Mucosa of stomach (tissue), 1 donor: Measurements from ENCODE around the gene TRIP13.

Experiments
- H3K27me3 ChIP-seq: one replicate; pipeline ENCODE4 v1.7.0; 2013; ENCODE audit warnings: mild to moderate bottlenecking, low read length; ENCODE audit not compliant: control insufficient read depth, insufficient read depth
- H3K36me3 ChIP-seq: one replicate; pipeline ENCODE4 v1.7.0; 2013; ENCODE audit warnings: low read length; ENCODE audit not compliant: control insufficient read depth, insufficient read depth
- H3K4me1 ChIP-seq: one replicate; pipeline ENCODE4 v1.7.0; 2013; ENCODE audit warnings: mild to moderate bottlenecking, low read length; ENCODE audit not compliant: control insufficient read depth, insufficient read depth
- H3K4me3 ChIP-seq: one replicate; pipeline ENCODE4 v1.7.0; 2013; ENCODE audit warnings: low read length
- H3K9ac ChIP-seq: one replicate; pipeline ENCODE4 v1.7.0; 2013; ENCODE audit warnings: mild to moderate bottlenecking, low read length, moderate library complexity
- H3K9me3 ChIP-seq: one replicate; pipeline ENCODE4 v1.7.0; 2013; ENCODE audit warnings: mild to moderate bottlenecking, low read length, moderate library complexity; ENCODE audit not compliant: control insufficient read depth
- donor health status: Pancreatic carcinoma.

The TRIP13 gene

DNA sequence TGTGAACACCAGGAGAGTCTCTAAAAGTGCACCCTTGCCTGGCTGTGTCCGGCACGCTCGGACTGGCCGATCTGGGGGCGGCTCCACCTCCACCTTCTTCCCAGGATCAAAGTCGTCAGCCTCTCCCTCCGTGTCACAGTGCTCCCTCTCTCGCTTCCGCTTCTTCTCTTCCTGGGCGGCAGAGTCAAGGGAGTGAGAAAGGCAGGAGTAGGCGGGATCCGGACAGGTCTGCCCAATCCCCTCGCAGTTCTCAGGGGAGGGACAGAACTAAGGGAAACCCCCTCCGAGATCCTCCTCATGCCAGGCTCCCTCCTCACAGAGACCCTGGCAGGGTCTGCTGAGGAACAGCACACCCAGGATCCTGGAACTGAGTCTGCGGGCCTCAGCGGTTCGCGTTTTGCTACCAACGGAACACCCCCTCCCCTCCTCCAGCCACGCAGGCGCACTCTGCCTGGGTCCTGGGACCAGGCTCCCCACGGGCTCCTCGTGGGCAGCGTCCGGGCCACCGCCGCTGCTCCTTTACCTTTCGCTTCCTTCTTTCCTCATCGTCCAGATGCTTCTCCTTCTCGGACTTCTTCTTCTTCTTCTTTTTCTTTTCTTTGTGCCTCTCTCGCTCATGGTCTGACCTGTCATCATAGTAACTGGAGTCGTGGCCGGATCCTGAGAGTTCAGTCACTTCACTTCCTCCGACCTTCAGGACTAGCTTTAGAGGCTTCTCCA lies 1.4 kb upstream of the TRIP13 start:
- H3K27me3 ChIP-seq, result no peaks in the 10 kb centered on the region
- no peaks in the 10 kb centered on the region for H3K36me3 ChIP-seq
- peak overlapping the region; percentile 66 for H3K4me3 ChIP-seq
- H3K4me1 ChIP-seq, result peaks cover 12% of the 10 kb centered on the region
- H3K9me3 ChIP-seq, result no peaks in the 10 kb centered on the region
- peak overlapping the region; percentile 86 for H3K9ac ChIP-seq

GRCh38 chr5:891837-892393 lies 769 bp upstream of the TRIP13 start:
- Histone ChIP-seq H3K4me1 (peaks cover 12% of the 10 kb centered on the region), H3K9me3 (no peaks in the 10 kb centered on the region), H3K4me3 (peak overlapping the region; percentile 66), H3K36me3 (no peaks in the 10 kb centered on the region), H3K27me3 (no peaks in the 10 kb centered on the region), H3K9ac (peak overlapping the region; percentile 86)

GRCh38 chr5:893137-893506 lies 438 bp downstream of the TRIP13 start:
- H3K27me3 ChIP-seq, result no peaks in the 10 kb centered on the region
- no peak overlapping the region for H3K4me3 ChIP-seq
- no peaks in the 10 kb centered on the region for H3K36me3 ChIP-seq
- no peaks in the 10 kb centered on the region for H3K9me3 ChIP-seq
- no peak overlapping the region for H3K9ac ChIP-seq
- H3K4me1 ChIP-seq, result peaks cover 12% of the 10 kb centered on the region

GRCh38 chr5:893711-894110 lies 1.0 kb downstream of the TRIP13 start:
- Histone ChIP-seq H3K4me1 (peaks cover 12% of the 10 kb centered on the region), H3K36me3 (no peaks in the 10 kb centered on the region), H3K9me3 (no peaks in the 10 kb centered on the region), H3K9ac (no peak overlapping the region), H3K27me3 (no peaks in the 10 kb centered on the region), H3K4me3 (no peak overlapping the region)

DNA sequence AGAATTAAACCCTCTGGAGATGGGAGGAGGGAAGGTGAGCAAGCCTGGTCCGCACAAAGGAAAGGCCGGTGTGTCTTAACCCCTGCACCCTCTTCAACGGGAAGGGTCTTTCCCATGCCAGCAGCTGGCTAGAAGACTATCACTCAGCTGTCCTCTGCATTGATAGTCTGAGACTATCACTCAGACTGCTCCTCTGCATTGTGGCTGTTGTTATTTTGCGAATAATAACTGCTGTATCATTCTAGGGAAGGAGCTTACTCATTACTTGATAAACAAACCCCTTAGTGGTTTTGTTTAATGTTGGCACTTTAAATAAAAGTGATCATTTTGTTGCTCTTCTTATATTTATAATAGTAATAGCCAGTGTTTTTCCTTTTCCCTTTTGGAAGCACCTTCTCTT lies 8.1 kb downstream of the TRIP13 start:
- Histone ChIP-seq H3K36me3 (no peaks in the 10 kb centered on the region), H3K27me3 (no peaks in the 10 kb centered on the region), H3K4me1 (no peaks in the 10 kb centered on the region), H3K9ac (no peak overlapping the region), H3K4me3 (no peak overlapping the region), H3K9me3 (no peaks in the 10 kb centered on the region)

DNA sequence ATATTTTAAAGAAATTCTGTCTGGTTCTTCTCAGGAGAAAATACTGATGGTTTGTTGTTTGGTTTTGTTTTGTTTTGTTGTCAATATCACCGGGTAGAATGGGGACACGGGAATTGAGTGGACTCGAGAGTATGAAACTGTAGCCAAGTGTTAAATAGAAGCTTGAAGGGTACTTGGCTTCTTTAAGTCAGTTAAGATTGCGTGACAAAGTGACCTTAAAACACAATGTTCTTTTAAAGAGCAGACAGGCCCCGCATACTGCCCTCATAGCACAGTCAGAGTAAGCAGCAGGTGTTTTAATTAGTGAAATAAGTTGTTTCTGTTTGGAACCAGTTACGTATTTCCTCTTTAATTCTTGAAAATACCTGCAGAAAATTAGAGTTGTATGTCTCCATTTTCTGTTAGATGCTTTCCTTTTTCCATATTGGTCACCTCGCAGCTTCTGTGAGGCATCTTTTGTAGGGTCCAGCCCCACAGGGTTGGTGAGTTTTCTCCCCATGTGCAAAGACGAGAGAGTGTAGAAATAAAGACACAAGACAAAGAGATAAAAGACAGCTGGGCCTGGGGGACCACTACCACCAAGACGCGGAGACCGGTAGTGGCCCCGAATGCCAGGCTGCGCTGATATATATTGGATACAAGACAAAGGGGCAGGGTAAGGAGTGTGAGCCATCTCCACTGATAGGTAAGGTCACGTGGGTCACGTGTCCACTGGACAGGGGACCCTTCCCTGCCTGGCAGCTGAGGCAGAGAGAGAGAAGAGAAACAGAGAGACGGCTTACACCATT lies 9.6 kb downstream of the TRIP13 start:
- Histone ChIP-seq H3K9me3 (no peaks in the 10 kb centered on the region), H3K4me1 (no peaks in the 10 kb centered on the region), H3K9ac (no peak overlapping the region), H3K27me3 (no peaks in the 10 kb centered on the region), H3K36me3 (no peaks in the 10 kb centered on the region), H3K4me3 (no peak overlapping the region)

DNA sequence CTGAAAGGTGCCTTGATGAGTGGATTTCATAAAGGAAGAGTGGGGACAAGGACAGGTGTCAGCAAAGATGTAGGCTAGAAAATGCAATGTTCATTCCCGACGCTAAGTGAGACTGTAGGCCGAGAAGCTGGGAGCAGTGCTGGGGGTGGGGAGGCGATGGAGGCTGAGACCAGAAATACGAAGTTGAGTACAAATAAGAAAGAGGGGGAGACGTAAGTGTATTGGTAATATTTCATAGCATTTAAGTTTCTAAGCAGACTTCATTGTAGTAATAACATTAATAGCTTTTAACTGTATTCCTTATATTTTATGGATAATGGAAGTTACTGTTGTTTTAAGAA lies 11.0 kb downstream of the TRIP13 start:
- H3K36me3 ChIP-seq, result no peaks in the 10 kb centered on the region
- no peak overlapping the region for H3K4me3 ChIP-seq
- no peaks in the 10 kb centered on the region for H3K27me3 ChIP-seq
- H3K9ac ChIP-seq, result no peak overlapping the region
- H3K9me3 ChIP-seq, result no peaks in the 10 kb centered on the region
- no peaks in the 10 kb centered on the region for H3K4me1 ChIP-seq

GRCh38 chr5:905139-905642 lies 12.5 kb downstream of the TRIP13 start:
- Histone ChIP-seq H3K4me3 (no peak overlapping the region), H3K9me3 (no peaks in the 10 kb centered on the region), H3K36me3 (no peaks in the 10 kb centered on the region), H3K4me1 (no peaks in the 10 kb centered on the region), H3K9ac (no peak overlapping the region), H3K27me3 (no peaks in the 10 kb centered on the region)

DNA sequence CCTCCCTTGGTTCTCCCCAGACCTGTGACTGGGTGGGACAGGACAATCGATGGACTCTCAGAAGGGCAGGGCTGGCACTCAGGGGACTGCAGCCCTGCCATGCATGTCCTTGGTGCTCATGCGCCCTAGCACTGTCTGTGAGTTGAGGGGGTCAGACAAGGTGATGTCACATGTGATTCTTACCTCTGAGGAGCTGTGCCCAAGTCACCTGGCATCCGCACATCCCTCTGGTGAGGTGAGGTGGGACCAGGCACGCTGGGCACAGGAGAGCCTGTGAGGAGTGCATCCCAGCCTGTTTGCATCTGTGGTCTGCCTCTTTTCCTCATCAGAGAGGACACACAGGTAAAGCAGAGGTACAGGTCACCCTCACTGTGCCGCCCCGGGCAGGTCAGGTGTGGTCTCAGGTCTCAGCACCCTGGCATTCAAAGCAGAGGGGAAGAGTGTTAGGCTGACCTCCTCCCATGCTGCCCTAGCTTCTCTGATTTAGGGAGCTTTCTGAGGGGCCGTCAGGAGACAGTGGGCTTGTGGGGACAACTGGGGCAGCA lies 14.8 kb downstream of the TRIP13 start:
- Histone ChIP-seq H3K4me1 (no peaks in the 10 kb centered on the region), H3K9ac (no peak overlapping the region), H3K9me3 (no peaks in the 10 kb centered on the region), H3K4me3 (no peak overlapping the region), H3K36me3 (no peaks in the 10 kb centered on the region), H3K27me3 (no peaks in the 10 kb centered on the region)

GRCh38 chr5:908172-908571 lies 15.5 kb downstream of the TRIP13 start:
- Histone ChIP-seq H3K27me3 (no peaks in the 10 kb centered on the region), H3K9me3 (no peaks in the 10 kb centered on the region), H3K36me3 (no peaks in the 10 kb centered on the region), H3K4me3 (no peak overlapping the region), H3K9ac (no peak overlapping the region), H3K4me1 (no peaks in the 10 kb centered on the region)

GRCh38 chr5:909086-909485 lies 16.4 kb downstream of the TRIP13 start:
- Histone ChIP-seq H3K27me3 (no peaks in the 10 kb centered on the region), H3K4me3 (no peak overlapping the region), H3K9ac (no peak overlapping the region)

More at GRCh38 chr5:909086-909485, 16.4 kb downstream of the TRIP13 start:
- H3K36me3 ChIP-seq, result no peaks in the 10 kb centered on the region
- H3K4me1 ChIP-seq, result no peaks in the 10 kb centered on the region
- H3K9me3 ChIP-seq, result no peaks in the 10 kb centered on the region
